Glutamatergic neuron (in vitro differentiated cells): ENCODE results near the gene RAB17. TPM values are rescaled to one million over a fixed set of nuclear protein-coding genes. Genes with fewer than 3 reads are reported as not detected.

Source experiments
- DNase-seq: peaks from one replicate; pipeline ENCODE4 v3.0.0; 2022
- H3K27ac Mint-ChIP-seq: one replicate; pipeline ENCODE4 v1.8.0; 2020; ENCODE audit warnings: mild to moderate bottlenecking, mixed read lengths, inconsistent platforms; ENCODE audit not compliant: unreplicated experiment
- H3K27me3 Mint-ChIP-seq: one replicate; pipeline ENCODE4 v1.8.0; 2020; ENCODE audit warnings: mild to moderate bottlenecking, moderate library complexity, mixed read lengths, inconsistent platforms; ENCODE audit not compliant: unreplicated experiment
- H3K36me3 Mint-ChIP-seq: one replicate; pipeline ENCODE4 v1.8.0; 2020; ENCODE audit warnings: mild to moderate bottlenecking, mixed read lengths, inconsistent platforms; ENCODE audit not compliant: unreplicated experiment
- H3K4me1 Mint-ChIP-seq: one replicate; pipeline ENCODE4 v1.8.0; 2020; ENCODE audit warnings: mild to moderate bottlenecking, low read depth, mixed read lengths, inconsistent platforms; ENCODE audit not compliant: unreplicated experiment
- H3K4me3 Mint-ChIP-seq: one replicate; pipeline ENCODE4 v1.8.0; 2020; ENCODE audit warnings: mild to moderate bottlenecking, mixed read lengths, inconsistent platforms; ENCODE audit not compliant: unreplicated experiment
- H3K9me3 Mint-ChIP-seq: one replicate; pipeline ENCODE4 v1.8.0; 2020; ENCODE audit warnings: mild to moderate bottlenecking, moderate library complexity, mixed read lengths, inconsistent platforms; ENCODE audit not compliant: unreplicated experiment
- total RNA-seq: library from RNA; stranded (reverse); fragmentation: NEBNext Ultra II Directional; extraction: Animal tissue kit (Norgen Biotek cat#: 25700); gene quantifications from one replicate; pipeline ENCODE4 v1.2.1, GENCODE V29; 2021; ENCODE audit not compliant: unreplicated experiment
- TF ChIP-seq, protein P1 (sequence below): fragments of 200-600 bp; sonication (generic); IDR thresholded peaks from one replicate; pipeline ENCODE4 v1.5.0; 2021; ENCODE audit not compliant: partially characterized antibody, unreplicated experiment

The RAB17 gene
- total RNA-seq, 1 donor from 2014 or later: not detected

DNA sequence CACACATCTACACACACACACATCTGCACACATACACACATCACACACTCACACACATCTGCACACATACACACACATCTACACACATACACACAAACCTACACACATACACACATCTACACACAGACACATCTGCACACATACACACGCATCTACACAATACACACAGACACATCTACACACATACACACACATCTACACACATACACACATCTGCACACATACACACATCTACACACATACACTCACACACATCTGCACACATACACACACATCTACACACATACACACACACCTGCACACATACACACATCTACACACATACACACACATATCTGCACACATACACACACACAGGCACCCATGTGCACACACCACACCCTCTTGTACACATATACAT lies 24.6 kb downstream of the RAB17 start:
- Mint-ChIP-seq H3K4me1 (peaks cover 4% of the 10 kb centered on the region), H3K27me3 (no peaks in the 10 kb centered on the region), H3K27ac (no peak overlapping the region), H3K36me3 (no peaks in the 10 kb centered on the region), H3K4me3 (no peak overlapping the region), H3K9me3 (peaks cover 5% of the 10 kb centered on the region)
- no peak for DNase-seq
- TF ChIP-seq, protein P1, sequence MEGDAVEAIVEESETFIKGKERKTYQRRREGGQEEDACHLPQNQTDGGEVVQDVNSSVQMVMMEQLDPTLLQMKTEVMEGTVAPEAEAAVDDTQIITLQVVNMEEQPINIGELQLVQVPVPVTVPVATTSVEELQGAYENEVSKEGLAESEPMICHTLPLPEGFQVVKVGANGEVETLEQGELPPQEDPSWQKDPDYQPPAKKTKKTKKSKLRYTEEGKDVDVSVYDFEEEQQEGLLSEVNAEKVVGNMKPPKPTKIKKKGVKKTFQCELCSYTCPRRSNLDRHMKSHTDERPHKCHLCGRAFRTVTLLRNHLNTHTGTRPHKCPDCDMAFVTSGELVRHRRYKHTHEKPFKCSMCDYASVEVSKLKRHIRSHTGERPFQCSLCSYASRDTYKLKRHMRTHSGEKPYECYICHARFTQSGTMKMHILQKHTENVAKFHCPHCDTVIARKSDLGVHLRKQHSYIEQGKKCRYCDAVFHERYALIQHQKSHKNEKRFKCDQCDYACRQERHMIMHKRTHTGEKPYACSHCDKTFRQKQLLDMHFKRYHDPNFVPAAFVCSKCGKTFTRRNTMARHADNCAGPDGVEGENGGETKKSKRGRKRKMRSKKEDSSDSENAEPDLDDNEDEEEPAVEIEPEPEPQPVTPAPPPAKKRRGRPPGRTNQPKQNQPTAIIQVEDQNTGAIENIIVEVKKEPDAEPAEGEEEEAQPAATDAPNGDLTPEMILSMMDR: no peak

DNA sequence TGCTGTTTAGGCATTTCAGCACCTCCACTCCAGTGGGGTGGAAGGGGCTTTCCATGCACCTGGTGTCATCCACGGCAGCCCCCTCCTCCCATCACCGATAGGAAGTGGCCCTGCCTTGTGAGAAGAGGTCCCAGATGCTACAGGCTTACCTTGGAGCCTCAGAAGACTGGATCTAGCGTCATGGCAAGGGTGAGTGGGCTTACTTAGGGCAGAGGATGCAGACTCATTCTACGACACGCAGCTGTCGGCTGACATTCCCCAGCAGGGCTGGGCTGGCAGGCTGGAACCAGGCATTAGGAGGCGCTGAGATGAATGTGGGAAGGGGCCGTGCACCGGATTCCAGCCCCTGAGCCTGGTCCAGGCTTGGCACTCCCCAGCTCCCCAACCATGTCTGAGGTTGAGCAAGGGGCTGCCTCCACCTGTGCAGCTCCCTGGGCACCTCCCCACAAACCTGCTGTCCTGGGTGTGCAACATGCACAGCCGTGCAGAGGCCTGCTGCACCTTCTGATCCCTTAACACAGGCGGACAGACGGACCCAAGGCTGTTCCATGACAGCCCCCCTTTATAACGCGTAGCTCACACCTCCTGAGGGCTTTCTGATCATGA lies 25.9 kb downstream of the RAB17 start:
- Mint-ChIP-seq H3K27ac (no peak overlapping the region), H3K4me3 (peak overlapping the region; percentile 47), H3K36me3 (no peaks in the 10 kb centered on the region), H3K9me3 (peaks cover 7% of the 10 kb centered on the region), H3K4me1 (peaks cover 7% of the 10 kb centered on the region), H3K27me3 (peaks cover 3% of the 10 kb centered on the region)
- TF ChIP-seq, protein P1: no peak
- DNase-seq: no peak

DNA sequence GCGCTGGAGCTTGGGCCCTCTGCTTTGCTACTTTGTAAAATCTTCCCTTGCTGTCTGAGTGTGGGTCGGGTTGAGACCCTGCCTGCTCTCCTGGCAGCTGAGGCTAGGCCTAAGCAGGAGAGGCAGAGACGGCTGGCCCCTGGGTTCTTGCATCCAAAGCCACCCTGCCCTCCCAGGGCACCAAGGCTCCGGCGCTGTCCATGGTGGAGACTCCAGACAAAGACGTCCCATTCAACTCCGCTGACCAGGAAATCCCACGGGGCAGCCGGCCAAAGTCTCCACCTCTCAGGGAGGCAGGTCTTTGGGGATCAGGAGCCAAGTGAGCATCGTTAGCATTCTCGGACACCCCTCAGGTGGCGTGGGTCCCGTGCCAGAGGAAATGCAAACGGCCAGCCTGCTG lies 26.7 kb downstream of the RAB17 start:
- Mint-ChIP-seq H3K27me3 (peaks cover 7% of the 10 kb centered on the region), H3K4me3 (no peak overlapping the region), H3K27ac (no peak overlapping the region), H3K9me3 (peaks cover 14% of the 10 kb centered on the region), H3K4me1 (peaks cover 15% of the 10 kb centered on the region), H3K36me3 (no peaks in the 10 kb centered on the region)
- TF ChIP-seq, protein P1: no peak
- no peak for DNase-seq

DNA sequence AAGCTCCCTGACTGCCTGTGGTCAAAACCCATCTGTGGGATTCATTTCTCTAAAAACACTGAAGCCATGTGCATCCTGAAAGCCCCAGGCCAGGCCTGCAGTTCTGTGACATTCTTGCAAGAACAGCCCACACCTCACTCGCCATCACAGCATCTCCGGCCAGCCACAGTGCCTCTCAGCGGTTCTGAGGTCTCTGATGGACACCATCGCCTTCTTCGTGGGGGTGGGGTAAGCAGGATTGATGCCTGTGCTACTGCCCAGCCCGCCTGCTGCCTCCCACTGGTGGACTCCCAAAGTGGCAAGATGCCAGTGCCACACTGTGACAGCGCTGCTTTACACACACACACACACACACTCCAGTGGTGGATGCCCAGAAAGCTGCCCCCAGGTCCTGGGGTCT lies 29.3 kb downstream of the RAB17 start:
- Mint-ChIP-seq H3K27ac (no peak overlapping the region), H3K27me3 (peaks cover 7% of the 10 kb centered on the region), H3K4me3 (no peak overlapping the region), H3K4me1 (peaks cover 15% of the 10 kb centered on the region), H3K36me3 (no peaks in the 10 kb centered on the region), H3K9me3 (peaks cover 13% of the 10 kb centered on the region)
- TF ChIP-seq, protein P1: no peak
- DNase-seq: peak; percentile 6

DNA sequence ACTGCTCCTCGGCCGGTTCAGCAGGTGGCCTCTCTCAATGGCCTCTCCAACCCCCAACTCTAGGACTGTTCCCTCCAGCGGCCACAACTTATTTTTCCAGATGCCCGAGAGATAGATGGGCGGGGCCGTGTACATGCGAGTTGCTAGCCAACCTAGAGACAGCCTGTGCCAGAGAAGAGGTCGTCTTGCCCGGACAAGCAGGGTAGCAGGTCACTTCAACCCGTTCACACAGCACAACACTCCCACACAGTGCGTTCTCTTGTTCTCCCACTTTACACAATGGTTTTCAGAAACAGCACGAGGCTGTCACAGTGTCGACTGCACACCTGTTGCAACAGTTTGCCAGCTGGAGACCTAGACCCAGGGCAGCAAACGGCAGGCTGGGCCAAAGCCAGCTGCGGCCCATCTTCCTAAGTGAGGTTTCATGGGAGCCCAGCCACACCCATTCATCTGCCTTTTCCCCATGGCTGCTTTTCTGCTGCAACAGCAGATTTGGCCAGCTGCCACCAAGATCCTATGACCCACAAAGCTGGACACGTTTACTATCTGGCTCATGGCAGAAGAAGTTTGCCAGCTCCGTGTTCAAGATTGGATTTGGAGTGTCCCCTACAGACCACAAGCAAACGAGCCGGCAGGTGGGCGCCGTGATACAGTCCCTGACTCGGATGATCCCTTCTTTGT lies 31.4 kb downstream of the RAB17 start:
- H3K36me3 Mint-ChIP-seq: peaks cover under 1% of the 10 kb centered on the region
- peak; percentile 54 for DNase-seq
- H3K27me3 Mint-ChIP-seq: peaks cover 7% of the 10 kb centered on the region
- peaks cover 15% of the 10 kb centered on the region for H3K4me1 Mint-ChIP-seq
- H3K4me3 Mint-ChIP-seq: no peak overlapping the region
- H3K9me3 Mint-ChIP-seq: peaks cover 10% of the 10 kb centered on the region
- TF ChIP-seq, protein P1: no peak
- peak overlapping the region; percentile 87 for H3K27ac Mint-ChIP-seq
